ENCODE data around the gene MYPOP.
"Not testable (repeated sequence)": the region's sequence is repeated elsewhere in the genome, so short reads cannot be mapped to it uniquely, and the experiment has no call there.

Gene MYPOP

DNA sequence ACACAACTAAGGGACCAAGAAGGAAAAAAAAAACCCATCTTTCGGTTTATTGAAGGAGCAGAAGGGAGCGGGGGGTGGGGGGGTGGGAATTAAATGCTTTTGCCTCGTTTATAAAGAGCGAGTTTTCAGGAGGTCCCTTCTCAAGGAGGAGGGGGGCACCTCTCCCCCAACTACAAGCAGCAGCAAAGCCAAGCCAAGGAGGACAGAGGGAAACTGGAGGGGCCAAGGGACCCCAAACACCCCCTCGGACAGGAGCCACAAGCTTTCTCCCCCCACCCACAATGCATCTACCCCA is 18.9 kb downstream of the MYPOP start:
- DNase-seq (ENCODE audit: low read depth) = no peak

DNA sequence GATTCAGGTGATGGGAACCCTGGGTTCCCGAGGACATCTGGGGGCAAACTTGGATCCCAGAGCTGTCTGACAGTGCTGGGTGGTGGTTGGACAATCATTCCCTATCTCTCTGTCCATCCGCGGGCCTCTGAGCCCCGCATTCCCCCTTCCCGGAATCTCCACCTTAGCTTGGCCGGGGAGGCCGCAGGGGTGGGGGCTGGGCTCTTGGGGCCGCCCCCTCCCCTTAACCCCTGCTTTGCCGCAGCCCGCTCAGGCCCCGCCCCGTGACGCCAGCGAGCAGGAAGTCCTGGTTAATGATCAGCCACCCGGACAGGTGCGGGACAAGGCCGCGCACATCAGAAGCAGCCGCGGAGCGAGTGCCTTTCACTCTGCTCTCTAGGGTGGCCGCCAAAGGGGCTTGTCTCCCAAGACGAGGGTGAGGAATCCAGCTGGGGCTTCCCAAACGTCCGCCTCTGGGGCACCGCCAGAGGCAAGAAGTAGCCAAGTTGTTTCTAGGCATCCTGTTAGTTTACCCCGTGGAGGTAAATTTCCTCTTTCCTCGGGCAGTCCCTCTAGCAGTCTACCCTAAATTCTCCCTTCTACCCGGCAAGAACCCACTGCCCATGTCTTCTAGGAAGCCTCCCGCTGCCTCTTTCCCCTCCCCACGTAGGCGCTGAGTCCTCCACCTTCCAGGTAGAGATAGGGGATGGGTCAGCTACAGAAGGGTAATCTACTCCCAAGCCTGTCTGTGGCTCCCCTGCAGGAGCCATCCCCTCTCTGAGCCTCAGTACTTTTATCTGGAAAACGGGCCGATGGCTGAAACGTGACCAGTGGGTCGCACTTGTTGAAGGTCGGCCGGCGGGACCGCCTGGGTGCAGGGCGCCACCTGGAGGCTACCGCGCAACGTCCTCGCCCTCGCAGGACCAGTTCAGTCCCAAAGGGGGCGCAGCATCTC is 19.5 kb downstream of the MYPOP start:
- DNase-seq (ENCODE audit: low read depth) = peak; percentile 68

DNA sequence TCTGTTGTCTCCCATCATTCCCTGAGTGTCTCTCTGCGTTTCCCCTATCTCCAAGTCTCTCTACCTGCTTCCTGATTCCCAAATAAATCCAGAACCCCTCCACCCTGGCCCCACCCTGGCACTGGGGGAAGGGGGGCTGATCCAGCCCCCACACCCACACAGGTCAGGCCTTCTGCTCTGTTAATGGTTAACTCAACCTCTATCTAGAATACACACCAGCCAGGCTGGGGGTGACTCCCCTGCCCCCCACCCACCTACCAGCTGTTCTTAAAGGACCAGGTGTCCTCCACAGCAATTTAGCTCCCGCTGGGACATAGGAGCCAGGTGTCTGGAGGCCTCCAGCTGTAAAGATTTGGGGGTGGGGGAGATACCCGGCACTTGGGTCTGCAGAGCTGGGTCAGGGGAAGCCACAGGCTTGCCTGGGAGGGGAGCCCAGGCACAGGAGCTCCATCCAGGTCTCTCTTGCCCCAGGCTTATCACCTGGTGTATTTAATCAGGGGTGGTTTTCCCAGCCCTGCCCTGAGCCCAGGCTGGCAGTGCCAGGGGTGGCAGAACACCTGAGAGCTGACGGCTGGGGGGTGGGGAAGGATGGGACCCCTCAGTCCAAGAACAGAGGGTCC is 20.4 kb downstream of the MYPOP start:
- DNase-seq (ENCODE audit: low read depth) = no peak

DNA sequence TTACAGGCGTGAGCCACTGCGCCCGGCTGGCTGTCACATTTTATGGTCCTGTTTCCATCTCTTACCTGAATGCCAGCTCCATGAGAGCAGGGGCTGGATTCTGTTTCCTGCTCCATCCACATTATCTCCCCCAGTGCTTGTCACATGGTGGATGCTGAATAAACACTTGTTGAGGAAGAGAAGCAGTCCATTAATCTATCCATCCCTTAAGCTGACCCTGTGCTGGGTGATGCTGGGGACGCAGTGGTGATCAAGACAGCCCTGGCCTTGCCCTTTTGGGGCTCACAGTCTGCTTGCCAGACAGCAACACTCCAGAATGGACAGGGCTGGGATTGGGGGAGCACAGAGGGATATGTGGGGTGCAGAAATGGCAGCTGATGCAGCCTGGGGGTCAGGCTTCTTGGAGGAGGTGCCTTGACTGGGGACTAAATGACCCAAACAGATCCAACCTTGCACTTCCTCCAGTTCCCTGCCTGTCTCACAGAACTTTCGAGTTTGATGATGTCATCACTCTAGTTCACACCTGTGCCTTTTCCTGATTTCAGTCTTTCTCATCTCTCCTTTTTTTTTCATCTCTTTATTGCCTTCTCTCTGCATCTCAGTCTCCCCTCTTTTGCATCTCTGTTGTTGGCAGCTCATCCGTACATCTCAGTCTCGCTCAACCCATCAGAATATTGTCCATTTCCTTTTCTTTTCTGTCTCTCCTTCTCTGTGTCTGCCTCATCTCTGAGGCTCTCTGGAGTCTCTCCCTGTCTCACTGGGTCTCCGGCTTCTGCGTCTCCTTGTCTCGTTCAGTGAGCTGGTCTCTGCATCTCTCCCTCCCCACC is 21.1 kb downstream of the MYPOP start:
- DNase-seq (ENCODE audit: low read depth) = no peak

DNA sequence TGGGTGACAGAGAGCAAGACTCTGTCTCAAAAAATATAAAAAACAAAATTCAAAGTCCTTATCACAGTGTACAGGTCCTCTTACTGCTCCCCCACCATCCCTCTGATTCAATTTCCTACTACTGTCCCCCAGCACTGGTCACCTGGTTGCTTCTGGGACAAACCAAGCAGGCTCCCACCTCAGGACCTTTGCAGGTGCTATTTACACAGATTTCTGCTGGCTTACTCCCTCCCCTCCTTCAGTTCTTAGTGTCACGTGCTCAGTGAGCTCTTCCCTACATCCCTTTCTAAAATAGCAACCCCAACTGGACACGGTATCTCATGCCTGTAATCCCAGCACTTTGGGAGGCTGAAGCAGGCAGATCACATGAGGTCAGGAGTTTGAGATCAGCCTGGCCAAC is 22.4 kb downstream of the MYPOP start:
- DNase-seq (ENCODE audit: low read depth) = no peak

DNA sequence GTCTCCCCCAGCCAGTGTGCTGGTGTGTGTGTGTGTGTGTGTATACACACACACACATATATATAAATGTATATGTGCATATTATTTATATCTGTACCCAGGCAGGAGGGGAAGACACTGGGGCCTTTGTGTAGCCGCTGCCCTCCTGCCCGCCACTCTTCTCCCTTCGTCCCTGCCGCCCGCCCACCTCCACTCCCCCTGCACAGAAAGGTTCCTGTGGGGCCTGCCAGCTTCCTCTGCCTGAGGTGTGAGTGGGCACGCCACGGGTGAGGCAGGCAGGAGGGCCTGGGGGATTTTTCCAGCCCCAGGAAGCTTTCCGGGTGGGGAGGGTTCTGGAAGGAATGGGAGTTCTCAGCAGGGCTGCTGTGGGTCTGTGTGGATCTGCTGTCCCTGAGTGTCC is 23.4 kb downstream of the MYPOP start:
- DNase-seq (ENCODE audit: low read depth) = no peak

DNA sequence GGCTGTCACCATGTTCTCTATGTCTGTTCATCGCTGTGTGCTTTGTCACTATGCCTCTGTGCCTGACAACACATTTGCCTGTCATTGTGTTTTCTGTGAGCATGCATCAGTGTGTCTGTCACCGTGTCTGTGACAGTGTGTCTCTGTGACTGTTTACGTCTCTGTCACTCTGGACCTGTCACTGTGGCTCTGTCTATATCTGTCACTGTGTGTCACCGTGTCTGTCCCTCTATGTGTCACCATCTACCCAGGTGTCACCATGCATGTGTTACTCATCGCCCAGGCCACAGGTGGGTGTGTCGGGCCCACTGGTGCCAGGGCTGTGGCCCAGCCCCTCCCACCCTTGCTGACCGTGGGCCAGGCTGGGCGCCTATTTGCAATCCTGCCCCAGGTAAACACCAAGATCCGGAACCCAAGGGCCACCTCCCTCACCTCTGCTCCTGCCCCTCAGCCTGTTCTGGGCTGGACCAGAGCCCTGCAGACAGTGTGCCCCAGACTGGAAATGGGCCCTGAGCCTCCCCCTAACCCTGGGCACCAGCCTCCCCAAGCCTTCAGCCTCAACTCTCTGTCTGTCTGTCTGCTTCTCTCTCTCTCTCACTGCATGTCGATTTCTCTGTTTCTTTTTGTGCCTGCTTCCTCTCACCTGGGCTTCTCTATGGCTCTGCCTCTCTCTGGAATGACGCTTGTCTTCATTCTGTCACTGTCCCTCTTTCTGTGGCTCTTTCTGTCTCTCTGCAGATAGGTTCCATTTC is 24.2 kb downstream of the MYPOP start:
- DNase-seq (ENCODE audit: low read depth) = no peak

DNA sequence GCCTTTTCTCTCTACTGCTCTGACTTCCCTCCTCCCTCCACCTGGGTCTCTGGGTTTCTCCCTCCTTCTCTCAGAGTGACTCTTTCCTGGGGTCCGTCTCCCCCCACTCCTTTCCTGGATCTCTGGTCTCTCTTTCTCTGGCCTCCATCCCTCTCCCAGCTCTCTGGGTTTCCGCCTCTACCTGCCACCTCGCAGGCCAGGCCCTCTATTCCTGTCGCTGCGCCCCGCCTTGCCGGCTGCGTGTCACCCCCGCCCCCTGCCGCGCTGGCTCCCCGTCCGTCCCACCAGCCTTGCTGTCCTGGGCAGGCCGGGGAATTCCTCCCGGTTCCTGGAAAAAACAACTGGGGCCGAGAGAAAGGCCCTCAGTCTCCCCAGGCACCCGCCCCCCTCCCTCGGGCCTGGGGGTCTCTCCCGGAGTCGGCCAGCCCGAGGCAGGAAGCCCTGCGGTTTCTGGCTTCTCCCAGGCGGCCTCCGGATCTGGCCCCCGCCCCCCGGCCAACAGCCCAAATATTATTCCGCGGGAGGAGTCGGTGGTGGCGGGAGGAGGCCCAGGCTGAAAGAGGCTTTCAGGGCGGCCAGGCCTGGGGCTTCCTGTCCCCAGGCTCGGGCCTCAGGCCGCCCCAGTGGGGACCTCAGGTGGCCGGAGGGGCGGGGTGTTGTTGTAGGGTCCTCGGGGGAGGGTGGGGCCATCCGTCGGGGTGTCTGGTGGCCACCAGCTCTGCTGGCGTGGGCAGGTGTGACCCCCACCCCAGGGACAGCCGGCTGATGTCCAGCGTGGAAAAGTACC is 25.8 kb downstream of the MYPOP start:
- no peak for DNase-seq (ENCODE audit: low read depth)

DNA sequence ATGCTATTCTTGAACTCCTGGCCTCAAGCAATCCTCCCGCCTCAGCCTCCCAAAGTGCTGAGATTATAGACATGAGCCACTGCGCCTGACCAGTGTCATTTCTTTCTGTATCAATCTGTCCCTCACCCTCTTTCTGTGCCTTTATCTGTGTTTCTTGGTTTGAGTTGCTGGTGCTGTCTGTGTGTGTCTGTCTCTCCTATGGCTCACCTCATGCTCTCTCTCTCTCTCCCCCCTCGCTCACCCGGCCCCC is 26.3 kb downstream of the MYPOP start:
- DNase-seq (ENCODE audit: low read depth) = no peak

DNA sequence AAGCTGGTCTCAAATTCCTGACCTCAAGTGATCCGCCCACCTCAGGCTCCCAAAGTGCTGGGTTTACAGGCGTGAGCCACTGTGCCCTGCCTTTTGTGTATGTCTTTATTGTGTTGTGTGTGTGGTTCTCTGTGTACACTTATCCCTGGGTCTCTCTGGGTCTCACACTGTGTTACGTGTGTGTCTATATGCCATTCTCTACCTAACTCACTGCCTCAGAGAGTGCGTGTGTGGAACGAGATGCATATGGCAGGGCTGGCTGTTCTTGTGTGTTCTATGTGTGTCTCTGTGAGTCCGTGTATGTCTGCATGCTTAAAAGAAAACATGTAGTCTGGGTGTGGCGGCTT is 27.8 kb downstream of the MYPOP start:
- no peak for DNase-seq (ENCODE audit: low read depth)

DNA sequence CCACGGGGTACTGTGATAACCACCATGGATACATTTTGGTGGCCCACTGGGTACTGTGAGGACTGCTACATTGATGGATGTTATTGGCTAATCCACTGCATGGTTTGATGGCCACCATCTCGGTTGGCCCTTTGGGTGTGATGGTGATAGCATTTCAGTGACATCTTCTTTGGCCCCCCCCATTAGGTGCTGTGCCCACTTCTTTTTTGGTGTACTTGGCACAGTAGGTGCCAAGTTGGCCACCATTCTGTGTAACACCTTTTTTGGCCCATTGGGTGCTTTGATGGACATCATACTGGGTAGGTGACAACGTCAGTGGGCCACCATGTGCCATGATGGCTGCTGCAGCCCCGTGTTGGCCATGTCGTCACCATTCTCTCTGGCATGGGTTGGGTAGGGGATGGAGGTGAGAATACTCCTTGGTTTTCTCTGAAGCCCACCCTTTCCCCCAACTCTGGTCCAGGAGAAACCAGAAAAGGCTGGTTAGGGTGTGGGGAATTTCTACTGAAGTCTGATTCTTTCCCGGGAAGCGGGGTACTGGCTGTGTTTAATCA is 29.1 kb downstream of the MYPOP start:
- DNase-seq (ENCODE audit: low read depth) = no peak

DNA sequence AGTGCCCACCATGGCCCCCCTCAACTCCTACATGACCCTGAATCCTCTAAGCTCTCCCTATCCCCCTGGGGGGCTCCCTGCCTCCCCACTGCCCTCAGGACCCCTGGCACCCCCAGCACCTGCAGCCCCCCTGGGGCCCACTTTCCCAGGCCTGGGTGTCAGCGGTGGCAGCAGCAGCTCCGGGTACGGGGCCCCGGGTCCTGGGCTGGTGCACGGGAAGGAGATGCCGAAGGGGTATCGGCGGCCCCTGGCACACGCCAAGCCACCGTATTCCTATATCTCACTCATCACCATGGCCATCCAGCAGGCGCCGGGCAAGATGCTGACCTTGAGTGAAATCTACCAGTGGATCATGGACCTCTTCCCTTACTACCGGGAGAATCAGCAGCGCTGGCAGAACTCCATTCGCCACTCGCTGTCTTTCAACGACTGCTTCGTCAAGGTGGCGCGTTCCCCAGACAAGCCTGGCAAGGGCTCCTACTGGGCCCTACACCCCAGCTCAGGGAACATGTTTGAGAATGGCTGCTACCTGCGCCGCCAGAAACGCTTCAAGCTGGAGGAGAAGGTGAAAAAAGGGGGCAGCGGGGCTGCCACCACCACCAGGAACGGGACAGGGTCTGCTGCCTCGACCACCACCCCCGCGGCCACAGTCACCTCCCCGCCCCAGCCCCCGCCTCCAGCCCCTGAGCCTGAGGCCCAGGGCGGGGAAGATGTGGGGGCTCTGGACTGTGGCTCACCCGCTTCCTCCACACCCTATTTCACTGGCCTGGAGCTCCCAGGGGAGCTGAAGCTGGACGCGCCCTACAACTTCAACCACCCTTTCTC is 30.1 kb downstream of the MYPOP start:
- DNase-seq (ENCODE audit: low read depth) = no peak

DNA sequence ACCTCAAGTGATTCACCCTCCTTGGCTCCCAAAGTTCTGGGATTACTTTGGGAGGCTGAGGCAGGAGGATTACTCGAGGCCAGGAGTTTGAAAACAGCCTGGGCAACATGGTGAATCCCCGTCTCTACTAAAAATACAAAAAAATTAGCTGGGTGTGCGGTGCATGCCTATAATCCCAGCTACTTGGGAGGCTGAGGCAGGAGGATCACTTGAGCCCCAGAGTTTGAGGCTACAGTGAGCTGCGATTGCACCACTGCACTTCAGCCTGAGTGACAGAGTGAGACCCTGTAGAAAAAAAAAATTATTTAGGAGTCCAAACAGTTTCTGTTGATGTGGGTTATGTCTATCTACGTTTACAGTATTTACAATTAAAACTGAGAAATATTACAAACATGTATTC is 31.6 kb downstream of the MYPOP start:
- DNase-seq (ENCODE audit: low read depth) = no peak

DNA sequence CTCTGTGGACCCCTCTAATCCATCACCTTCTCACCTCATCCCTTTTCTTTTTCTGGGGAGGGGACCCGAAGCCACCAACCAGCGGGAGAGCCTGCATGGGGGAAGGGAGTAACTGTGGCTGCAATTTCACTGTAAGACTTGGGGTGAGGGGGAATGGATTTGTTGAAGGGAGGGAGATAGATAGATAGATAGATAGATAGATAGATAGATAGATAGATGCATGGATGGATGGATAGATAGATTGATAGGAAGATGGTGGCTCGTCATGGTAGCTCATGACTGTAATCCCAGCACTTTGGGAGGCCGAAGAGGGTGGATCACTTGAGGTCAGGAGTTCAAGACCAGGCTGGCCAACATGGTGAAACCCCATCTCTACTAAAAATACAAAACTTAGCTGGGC is 35.2 kb downstream of the MYPOP start:
- DNase-seq (ENCODE audit: low read depth) = not testable (repeated sequence)

DNA sequence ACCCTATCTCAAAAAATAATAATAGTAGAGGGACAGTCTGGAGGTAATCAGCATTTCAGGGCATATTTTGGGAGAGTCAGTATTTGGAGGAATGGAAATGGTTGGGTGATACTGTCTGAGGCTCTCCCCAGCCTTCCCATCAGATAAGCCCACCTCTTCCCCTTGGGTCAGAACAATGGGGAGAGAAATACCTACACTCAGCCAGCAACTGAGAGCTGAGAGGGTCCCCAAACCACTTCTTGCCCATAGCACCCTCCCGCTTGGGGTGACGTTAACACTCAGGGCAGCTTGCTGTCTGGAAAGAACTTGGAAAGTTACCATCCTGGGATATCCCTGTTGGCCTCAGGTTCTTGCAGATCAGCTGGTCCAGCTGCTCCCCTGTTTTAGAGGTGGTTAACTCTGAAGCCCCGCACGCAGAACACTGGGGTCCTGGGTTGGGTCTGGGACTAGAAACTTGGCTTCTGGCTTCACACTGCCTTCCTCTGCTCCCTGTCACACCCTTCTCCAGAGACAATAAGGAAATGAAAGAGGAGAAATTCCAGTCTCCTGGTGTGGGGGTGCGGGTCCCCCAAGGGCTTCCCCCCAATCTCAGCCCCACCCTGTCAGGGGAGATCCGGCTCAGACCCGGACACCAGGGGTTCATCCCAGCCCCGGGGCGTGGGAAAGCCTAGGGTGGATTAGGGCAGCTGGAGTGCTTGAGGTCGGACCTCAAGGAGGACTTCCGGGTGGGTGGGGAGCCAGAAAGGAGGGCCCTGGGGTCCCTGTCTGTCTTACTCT is 35.8 kb downstream of the MYPOP start:
- no peak for DNase-seq (ENCODE audit: low read depth)

DNA sequence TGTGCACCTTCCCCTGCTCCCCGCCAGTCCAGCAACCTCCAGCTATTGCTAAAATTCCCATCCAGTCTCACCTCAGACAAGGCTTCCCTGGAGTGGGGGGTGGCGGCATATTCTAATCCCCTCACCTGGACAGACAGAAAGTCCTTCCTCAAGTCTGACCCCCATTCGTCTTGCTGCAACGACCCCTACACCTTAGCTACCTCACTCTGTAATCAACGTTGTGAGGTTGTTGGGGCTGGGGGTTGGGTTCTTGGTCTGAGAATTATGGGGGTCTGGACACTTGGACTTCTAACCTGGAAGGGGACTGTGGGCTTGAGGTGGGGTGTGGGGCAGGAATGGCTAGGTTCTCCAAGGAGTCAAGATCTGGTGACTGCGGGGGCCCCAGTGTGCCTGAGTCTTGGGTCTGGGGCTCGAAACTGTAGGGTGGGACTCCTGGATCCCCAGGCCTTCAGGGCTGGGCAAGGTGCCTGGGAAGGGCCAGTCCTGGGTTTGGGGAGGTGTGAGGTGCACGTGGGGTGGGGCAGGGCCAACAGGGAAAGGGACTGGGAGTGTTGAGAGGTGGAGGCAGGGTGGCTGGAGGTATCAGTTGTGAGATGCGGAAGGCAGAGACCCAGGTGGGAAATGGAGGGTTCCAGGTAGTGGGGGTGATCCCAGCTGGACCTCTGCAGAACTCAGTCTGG is 37.0 kb downstream of the MYPOP start:
- no peak for DNase-seq (ENCODE audit: low read depth)

DNA sequence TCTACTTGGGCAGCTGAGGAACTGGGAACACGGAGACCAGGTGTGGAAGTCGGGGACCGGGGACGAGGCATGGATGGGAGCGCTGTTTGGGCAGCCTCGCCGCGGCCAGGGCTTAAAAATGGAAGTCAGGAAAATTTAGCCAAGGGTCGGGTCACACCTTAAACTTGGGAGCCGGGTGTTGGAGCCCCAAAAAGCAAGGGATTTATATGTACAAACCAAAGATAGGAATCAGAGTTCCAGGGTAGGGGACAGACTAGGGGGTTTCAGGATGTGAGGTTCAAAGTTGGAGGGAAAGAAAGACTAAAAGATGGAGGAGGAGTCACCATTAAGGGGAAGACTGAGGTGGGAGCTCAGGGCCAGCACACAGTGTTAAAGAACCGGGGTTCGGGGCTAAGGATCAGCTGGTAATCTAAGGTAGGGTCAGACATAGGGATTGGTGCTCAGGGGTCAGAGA is 37.8 kb downstream of the MYPOP start:
- DNase-seq (ENCODE audit: low read depth) = no peak

DNA sequence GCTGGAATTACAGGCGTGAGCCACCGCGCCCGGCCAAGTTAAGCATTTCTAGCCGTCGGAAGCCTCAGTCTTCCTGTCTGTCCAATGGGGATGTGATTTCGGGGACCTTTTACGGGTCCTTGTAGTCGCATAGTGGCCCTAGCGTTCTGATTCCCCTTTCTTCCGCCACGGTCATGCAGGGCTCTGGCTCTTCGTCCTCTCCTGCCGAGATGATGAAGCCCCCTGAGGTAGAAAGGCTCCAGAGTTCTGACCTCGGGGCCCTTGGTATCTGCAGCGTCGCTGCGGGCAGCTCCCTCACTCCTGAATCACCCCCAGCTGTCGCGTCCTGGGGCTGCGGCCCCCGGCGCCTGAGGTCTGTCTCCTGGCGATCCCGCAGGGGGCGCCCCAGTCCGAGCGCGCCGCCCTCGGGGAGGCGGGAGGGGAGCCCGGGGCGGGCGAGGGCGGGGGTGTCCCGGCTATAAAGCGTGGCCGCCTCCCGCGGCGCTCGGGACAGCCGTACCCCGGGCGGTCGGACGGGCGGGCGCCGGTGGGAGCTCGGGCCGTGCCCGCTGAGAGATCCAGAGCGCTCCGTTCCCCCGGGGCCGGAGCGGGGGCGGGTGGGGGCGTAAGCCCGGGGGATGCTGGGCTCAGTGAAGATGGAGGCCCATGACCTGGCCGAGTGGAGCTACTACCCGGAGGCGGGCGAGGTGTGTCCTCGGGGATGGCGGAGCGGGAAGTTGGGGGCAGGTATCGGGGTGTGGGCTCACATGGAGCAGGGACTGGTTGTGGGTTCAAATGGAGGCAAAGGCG is 38.4 kb downstream of the MYPOP start, which contains the start of gene FOXA3:
FOXA3 (plus strand) TSS at position 487 of the 789 bp plus-strand sequence; CDS start at position 618, 131 bp downstream.
- peak; percentile 34 for DNase-seq (ENCODE audit: low read depth)
